H9 (cell line): ENCODE results near the gene CYRIA. TPM values are rescaled to one million over a fixed set of nuclear protein-coding genes. Genes with fewer than 3 reads are reported as not detected.
A peak's percentile ranks its signal among the peaks of the same experiment; 100 is the strongest.

Source experiments
- DNase-seq: peaks from one replicate; pipeline ENCODE4 v3.0.0-alpha.2; 2017
- H2AFZ ChIP-seq: one replicate; pipeline ENCODE4 v1.6.1; 2013; ENCODE audit warnings: mild to moderate bottlenecking, low read length, control low read depth, moderate library complexity
- H2AK5ac ChIP-seq: 2 replicates; pipeline ENCODE4 v1.6.1; 2013; ENCODE audit warnings: low read length, control low read depth, mixed read lengths; ENCODE audit not compliant: insufficient read length
- H2BK120ac ChIP-seq: one replicate; pipeline ENCODE4 v1.6.1; 2013; ENCODE audit warnings: low read depth, mild to moderate bottlenecking, low read length, control low read depth, inconsistent platforms; ENCODE audit not compliant: poor library complexity, severe bottlenecking
- H2BK12ac ChIP-seq: 2 replicates; pipeline ENCODE4 v1.6.1; 2013; ENCODE audit warnings: low read length, control low read depth, mixed read lengths, low read depth; ENCODE audit not compliant: insufficient read length
- H2BK15ac ChIP-seq: 2 replicates; pipeline ENCODE4 v1.6.1; 2013; ENCODE audit warnings: low read depth, low read length, control low read depth
- H2BK20ac ChIP-seq: one replicate; pipeline ENCODE4 v1.6.1; 2013; ENCODE audit warnings: low read depth, mild to moderate bottlenecking, low read length, control low read depth, inconsistent platforms; ENCODE audit not compliant: poor library complexity, severe bottlenecking
- H2BK5ac ChIP-seq: 2 replicates; pipeline ENCODE4 v1.6.1; 2013; ENCODE audit warnings: low read length, control low read depth, mixed read lengths; ENCODE audit not compliant: insufficient read length
- H3K14ac ChIP-seq: 2 replicates; pipeline ENCODE4 v1.6.1; 2013; ENCODE audit warnings: low read length, control low read depth; ENCODE audit not compliant: insufficient read depth
- H3K18ac ChIP-seq: 2 replicates; pipeline ENCODE4 v1.6.1; 2013; ENCODE audit warnings: low read depth, mild to moderate bottlenecking, mixed read lengths, low read length, control low read depth; ENCODE audit not compliant: insufficient read length
- H3K23ac ChIP-seq: 2 replicates; pipeline ENCODE4 v1.6.1; 2013; ENCODE audit warnings: low read length, control low read depth, mixed read lengths, low read depth; ENCODE audit not compliant: insufficient read length
- H3K23me2 ChIP-seq: 2 replicates; pipeline ENCODE4 v1.6.1; 2013; ENCODE audit warnings: low read depth, mild to moderate bottlenecking, mixed read lengths, low read length, control low read depth; ENCODE audit not compliant: insufficient read length, poor library complexity, severe bottlenecking
- H3K27ac ChIP-seq: 2 replicates; pipeline ENCODE4 v1.5.1; 2013; ENCODE audit warnings: low read length, control low read depth, mixed read lengths, low read depth; ENCODE audit not compliant: insufficient read length
- H3K27me3 ChIP-seq: 2 replicates; pipeline ENCODE4 v1.6.1; 2013; ENCODE audit warnings: low read length, control low read depth, inconsistent platforms; ENCODE audit not compliant: insufficient read depth
- H3K4ac ChIP-seq: 2 replicates; pipeline ENCODE4 v1.6.1; 2013; ENCODE audit warnings: low read depth, mild to moderate bottlenecking, control low read depth, inconsistent platforms, low read length, moderate library complexity
- H3K4me1 ChIP-seq: 2 replicates; pipeline ENCODE4 v1.6.1; 2013; ENCODE audit warnings: low read length, control low read depth, inconsistent platforms; ENCODE audit not compliant: insufficient read depth
- H3K4me2 ChIP-seq: 2 replicates; pipeline ENCODE4 v1.6.1; 2013; ENCODE audit warnings: low read length, control low read depth, mixed read lengths; ENCODE audit not compliant: insufficient read length, insufficient read depth
- H3K56ac ChIP-seq: 2 replicates; pipeline ENCODE4 v1.6.1; 2013; ENCODE audit warnings: low read depth, mild to moderate bottlenecking, mixed read lengths, low read length, control low read depth; ENCODE audit not compliant: insufficient read length
- H3K79me1 ChIP-seq: 2 replicates; pipeline ENCODE4 v1.6.1; 2013; ENCODE audit warnings: low read depth, mild to moderate bottlenecking, moderate library complexity, low read length, control low read depth, inconsistent platforms; ENCODE audit not compliant: insufficient read depth, poor library complexity, severe bottlenecking
- H3K79me2 ChIP-seq: 2 replicates; pipeline ENCODE4 v1.6.1; 2013; ENCODE audit warnings: low read length, control low read depth, inconsistent platforms; ENCODE audit not compliant: insufficient read depth
- H3K9ac ChIP-seq: 2 replicates; pipeline ENCODE4 v1.6.1; 2013; ENCODE audit warnings: low read length, control low read depth, mixed read lengths; ENCODE audit not compliant: insufficient read length; ENCODE audit errors: extremely low read depth
- H3K9me3 ChIP-seq: one replicate; pipeline ENCODE4 v1.6.1; 2013; ENCODE audit warnings: low read depth, low read length, inconsistent platforms; ENCODE audit not compliant: control insufficient read depth
- H3T11ph ChIP-seq: one replicate; pipeline ENCODE4 v1.6.1; 2013; ENCODE audit warnings: mild to moderate bottlenecking, low read length, control low read depth, inconsistent platforms
- H4K20me1 ChIP-seq: one replicate; pipeline ENCODE4 v1.6.1; 2013; ENCODE audit not compliant: control insufficient read depth, insufficient read length, insufficient read depth
- H4K5ac ChIP-seq: 2 replicates; pipeline ENCODE4 v1.6.1; 2013; ENCODE audit warnings: low read depth, mild to moderate bottlenecking, mixed read lengths, low read length, control low read depth; ENCODE audit not compliant: insufficient read length
- H4K8ac ChIP-seq: replicated peaks from 2 replicates; pipeline ENCODE4 v1.6.1; 2013; ENCODE audit warnings: low read length, control low read depth, mixed read lengths, low read depth; ENCODE audit not compliant: insufficient read length
- H4K91ac ChIP-seq: 2 replicates; pipeline ENCODE4 v1.6.1; 2013; ENCODE audit warnings: low read depth, mild to moderate bottlenecking, moderate library complexity, mixed read lengths, low read length, control low read depth; ENCODE audit not compliant: insufficient read length
- H3K27ac Mint-ChIP-seq, 3 experiments: 2 replicates in 2 of 3; 3 replicates in 1 of 3; pipeline ENCODE4 v1.8.0; 2020 to 2021; ENCODE audit warnings: mixed read lengths in 3 of 3, mild to moderate bottlenecking in 1 of 3, moderate library complexity in 1 of 3
- H3K27me3 Mint-ChIP-seq: 2 replicates; pipeline ENCODE4 v1.8.0; 2021; ENCODE audit warnings: low read depth, mild to moderate bottlenecking, moderate library complexity, mixed read lengths
- H3K36me3 Mint-ChIP-seq, 3 experiments: 2 replicates in 2 of 3; 3 replicates in 1 of 3; pipeline ENCODE4 v1.8.0; 2020 to 2021; ENCODE audit warnings: low read depth in 3 of 3, mixed read lengths in 3 of 3; ENCODE audit not compliant: insufficient read depth in 1 of 3
- H3K4me1 Mint-ChIP-seq, 2 experiments: 2 replicates each; pipeline ENCODE4 v1.8.0; 2020; ENCODE audit warnings: mixed read lengths in 2 of 2
- H3K4me3 Mint-ChIP-seq, 2 experiments: 2 replicates in 1 of 2; 3 replicates in 1 of 2; pipeline ENCODE4 v1.8.0; 2020 to 2021; ENCODE audit warnings: mild to moderate bottlenecking in 2 of 2, mixed read lengths in 2 of 2, moderate library complexity in 1 of 2
- H3K9me3 Mint-ChIP-seq, 2 experiments: 2 replicates in 1 of 2; 3 replicates in 1 of 2; pipeline ENCODE4 v1.8.0; 2020; ENCODE audit warnings: mild to moderate bottlenecking in 2 of 2, mixed read lengths in 2 of 2, moderate library complexity in 1 of 2
- WGBS: extraction: QIAGEN DNeasy Blood & Tissue Kit; methylation state at CpG from one replicate; pipeline ENCODE4 v1.1.7; 2013; ENCODE audit warnings: missing lambda C conversion rate, low lambda C conversion rate, mixed read lengths; ENCODE audit not compliant: insufficient read length; ENCODE audit errors: extremely low coverage; 5-methylcytosine and 5-hydroxymethylcytosine counted together
- total RNA-seq: library from RNA; stranded (reverse); gene quantifications from 2 replicates; pipeline ENCODE4 v1.2.1, GENCODE V29; 2021
- TF ChIP-seq, protein P1 (sequence below): fragments of 200-600 bp; sonication (generic); conservative IDR thresholded peaks from 3 replicates; pipeline ENCODE4 v1.8.0; 2021; ENCODE audit warnings: antibody characterized with exemption, mild to moderate bottlenecking

The CYRIA gene
- total RNA-seq, 1 experiment from 2014 or later, result 2.3 TPM

DNA sequence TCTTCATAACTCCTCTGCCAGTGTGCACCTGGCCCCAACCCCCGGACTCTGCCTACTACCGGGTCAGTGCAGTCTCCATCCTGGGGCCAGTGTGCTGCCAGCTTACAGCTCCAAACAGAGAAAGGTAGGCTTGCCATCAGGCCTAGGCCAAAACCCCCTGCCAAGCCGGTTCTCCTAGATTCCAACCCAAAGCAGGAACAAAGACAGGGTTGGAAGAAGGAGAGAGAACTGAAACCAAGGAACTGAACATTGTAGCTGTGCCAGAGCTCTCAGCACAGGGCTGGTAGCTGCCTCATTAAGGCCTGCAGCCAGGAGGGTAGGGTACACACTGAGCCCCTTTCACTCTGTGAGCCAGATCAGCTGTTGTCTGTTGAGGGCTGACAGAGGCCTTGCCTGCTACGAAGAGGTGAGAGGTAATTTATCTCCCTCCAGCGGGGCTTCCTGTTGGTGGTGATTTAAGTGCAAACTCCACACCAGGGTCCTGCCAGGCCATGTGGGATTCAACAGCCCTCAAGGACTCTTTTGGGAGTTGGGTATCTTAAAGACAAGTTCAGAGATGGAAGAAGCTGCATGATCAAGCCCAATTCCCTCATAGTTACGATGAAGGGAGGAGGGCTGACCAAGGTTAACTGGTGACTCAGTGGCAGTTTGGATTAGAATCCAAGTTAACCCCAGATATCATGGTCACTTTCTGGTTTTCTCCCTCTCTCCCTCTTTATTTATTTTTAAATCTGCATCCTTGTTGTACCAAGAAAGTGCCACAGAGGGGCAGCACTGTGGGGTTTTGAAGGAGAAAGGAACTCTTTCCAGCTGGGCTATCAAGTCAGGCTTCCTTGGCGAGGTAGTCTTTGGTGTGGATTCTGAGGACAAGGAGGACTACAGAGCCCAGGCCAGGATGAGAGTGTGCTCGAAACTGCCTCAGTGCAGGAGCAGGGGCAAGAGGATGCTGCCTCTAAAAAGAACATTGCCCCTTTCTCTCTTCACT is 48.1 kb downstream of the CYRIA start:
- H3K36me3 Mint-ChIP-seq, result peaks cover 0 to 2% (median 0%) of the 10 kb centered on the region in 3 experiments; a peak in 1 of 7 replicates
- no peaks in the 10 kb centered on the region; a peak in 1 of 5 replicates for H3K9me3 Mint-ChIP-seq
- H3K4me1 Mint-ChIP-seq, result peaks cover 0 to 6% of the 10 kb centered on the region in 2 experiments; a peak in 1 of 4 replicates
- no peak overlapping the region for H3K4ac ChIP-seq
- H3K23ac ChIP-seq, result no peak overlapping the region
- no peaks in the 10 kb centered on the region for H3K9me3 ChIP-seq
- H3K4me1 ChIP-seq, result no peaks in the 10 kb centered on the region
- no peak overlapping the region for H3K18ac ChIP-seq
- no peaks in the 10 kb centered on the region for H3K23me2 ChIP-seq
- no peaks in the 10 kb centered on the region for H3K27me3 ChIP-seq
- H3K9ac ChIP-seq, result no peak overlapping the region
- DNase-seq, result peak; percentile 52
- H3K79me2 ChIP-seq, result no peaks in the 10 kb centered on the region
- H2AK5ac ChIP-seq, result no peak overlapping the region
- H2BK15ac ChIP-seq, result no peak overlapping the region
- H2BK5ac ChIP-seq, result no peak overlapping the region
- no peaks in the 10 kb centered on the region for H4K20me1 ChIP-seq
- no peak overlapping the region for H3K4me2 ChIP-seq
- H3K14ac ChIP-seq, result no peak overlapping the region
- H3K79me1 ChIP-seq, result no peaks in the 10 kb centered on the region
- TF ChIP-seq, protein P1, sequence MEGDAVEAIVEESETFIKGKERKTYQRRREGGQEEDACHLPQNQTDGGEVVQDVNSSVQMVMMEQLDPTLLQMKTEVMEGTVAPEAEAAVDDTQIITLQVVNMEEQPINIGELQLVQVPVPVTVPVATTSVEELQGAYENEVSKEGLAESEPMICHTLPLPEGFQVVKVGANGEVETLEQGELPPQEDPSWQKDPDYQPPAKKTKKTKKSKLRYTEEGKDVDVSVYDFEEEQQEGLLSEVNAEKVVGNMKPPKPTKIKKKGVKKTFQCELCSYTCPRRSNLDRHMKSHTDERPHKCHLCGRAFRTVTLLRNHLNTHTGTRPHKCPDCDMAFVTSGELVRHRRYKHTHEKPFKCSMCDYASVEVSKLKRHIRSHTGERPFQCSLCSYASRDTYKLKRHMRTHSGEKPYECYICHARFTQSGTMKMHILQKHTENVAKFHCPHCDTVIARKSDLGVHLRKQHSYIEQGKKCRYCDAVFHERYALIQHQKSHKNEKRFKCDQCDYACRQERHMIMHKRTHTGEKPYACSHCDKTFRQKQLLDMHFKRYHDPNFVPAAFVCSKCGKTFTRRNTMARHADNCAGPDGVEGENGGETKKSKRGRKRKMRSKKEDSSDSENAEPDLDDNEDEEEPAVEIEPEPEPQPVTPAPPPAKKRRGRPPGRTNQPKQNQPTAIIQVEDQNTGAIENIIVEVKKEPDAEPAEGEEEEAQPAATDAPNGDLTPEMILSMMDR, result peak; percentile 74
- H3K56ac ChIP-seq, result no peak overlapping the region
- H2BK120ac ChIP-seq, result no peak overlapping the region
- no peak overlapping the region for H4K8ac ChIP-seq
- H2BK20ac ChIP-seq, result no peak overlapping the region
- H3K4me3 Mint-ChIP-seq, result no peak overlapping the region
- whole genome bisulfite sequencing, result no CpG with 5 or more reads among the region's 8 CpGs
- no peak overlapping the region for H4K91ac ChIP-seq
- H3K27ac Mint-ChIP-seq, result no peak overlapping the region
- no peak overlapping the region for H3T11ph ChIP-seq
- H3K27ac ChIP-seq, result no peak overlapping the region
- no peak overlapping the region for H2BK12ac ChIP-seq
- no peaks in the 10 kb centered on the region for H3K27me3 Mint-ChIP-seq
- no peak overlapping the region for H2AFZ ChIP-seq
- no peak overlapping the region for H4K5ac ChIP-seq
